Astrocyte (in vitro differentiated cells and primary cell): ENCODE data around the gene CDV3. TPM values are rescaled to one million over a fixed set of nuclear protein-coding genes. Genes with fewer than 3 reads are reported as not detected.

ENCODE experiments used
- DNase-seq: peaks from one replicate; pipeline ENCODE4 v3.0.0-alpha.2; 2010; ENCODE audit warnings: low read depth
- FAIRE-seq: peaks from 2 replicates; lab custom pipeline; 2011; peaks lifted over from hg19 to GRCh38; lab: Jason Lieb, UNC
- H2AFZ ChIP-seq: 2 replicates; pipeline ENCODE4 v1.6.0; 2012; ENCODE audit warnings: low read depth, low read length, inconsistent platforms
- H3K27ac ChIP-seq: 2 replicates; pipeline ENCODE4 v1.5.1; 2011; ENCODE audit warnings: low read depth, low read length, inconsistent platforms
- H3K27me3 ChIP-seq: 2 replicates; pipeline ENCODE4 v1.6.0; 2011; ENCODE audit warnings: low read length, inconsistent platforms; ENCODE audit not compliant: insufficient read depth
- H3K36me3 ChIP-seq: 2 replicates; pipeline ENCODE4 v1.5.1; 2011; ENCODE audit warnings: low read length, inconsistent platforms; ENCODE audit not compliant: insufficient read depth
- H3K4me1 ChIP-seq: 2 replicates; pipeline ENCODE4 v1.5.1; 2011; ENCODE audit warnings: low read length, inconsistent platforms; ENCODE audit not compliant: insufficient read depth
- H3K4me2 ChIP-seq: 2 replicates; pipeline ENCODE4 v1.6.0; 2012; ENCODE audit warnings: low read length, inconsistent platforms
- H3K4me3 ChIP-seq: 2 replicates; pipeline ENCODE4 v1.5.1; 2011; ENCODE audit warnings: low read depth, mild to moderate bottlenecking, low read length, inconsistent platforms; ENCODE audit not compliant: insufficient read depth
- H3K79me2 ChIP-seq: 2 replicates; pipeline ENCODE4 v1.6.0; 2012; ENCODE audit warnings: mild to moderate bottlenecking, low read length, inconsistent platforms; ENCODE audit not compliant: insufficient read depth
- H3K9ac ChIP-seq: 2 replicates; pipeline ENCODE4 v1.6.0; 2012; ENCODE audit warnings: mild to moderate bottlenecking, low read length, inconsistent platforms
- H3K9me3 ChIP-seq: 2 replicates; pipeline ENCODE4 v1.5.1; 2012; ENCODE audit warnings: low read depth, mild to moderate bottlenecking, low read length, inconsistent platforms; ENCODE audit not compliant: insufficient read depth
- H4K20me1 ChIP-seq: 2 replicates; pipeline ENCODE4 v1.6.0; 2012; ENCODE audit warnings: low read length, inconsistent platforms; ENCODE audit not compliant: insufficient read depth
- H3K27ac Mint-ChIP-seq: one replicate; pipeline ENCODE4 v1.8.0; 2021; ENCODE audit warnings: mild to moderate bottlenecking, mixed read lengths; ENCODE audit not compliant: unreplicated experiment
- H3K27me3 Mint-ChIP-seq: one replicate; pipeline ENCODE4 v1.8.0; 2021; ENCODE audit warnings: low read depth, mixed read lengths; ENCODE audit not compliant: unreplicated experiment
- H3K36me3 Mint-ChIP-seq: one replicate; pipeline ENCODE4 v1.8.0; 2021; ENCODE audit warnings: low read depth, mixed read lengths; ENCODE audit not compliant: unreplicated experiment
- H3K4me1 Mint-ChIP-seq: one replicate; pipeline ENCODE4 v1.8.0; 2021; ENCODE audit warnings: low read depth, mixed read lengths; ENCODE audit not compliant: unreplicated experiment
- H3K4me3 Mint-ChIP-seq: one replicate; pipeline ENCODE4 v1.8.0; 2021; ENCODE audit warnings: mild to moderate bottlenecking, moderate library complexity, mixed read lengths; ENCODE audit not compliant: unreplicated experiment
- H3K9me3 Mint-ChIP-seq: one replicate; pipeline ENCODE4 v1.8.0; 2021; ENCODE audit warnings: mild to moderate bottlenecking, mixed read lengths; ENCODE audit not compliant: unreplicated experiment
- EZH2 ChIP-seq: IDR thresholded peaks from 2 replicates; pipeline ENCODE4 v1.6.1; 2012; ENCODE audit warnings: mild to moderate bottlenecking, low read length, inconsistent platforms; ENCODE audit not compliant: insufficient read depth
- total RNA-seq: library from RNA; stranded (reverse); gene quantifications from 2 replicates; pipeline ENCODE4 v1.2.1, GENCODE V29; 2021
- TF ChIP-seq, protein P1 (sequence below): IDR thresholded peaks from 2 replicates; pipeline ENCODE4 v1.5.1; 2011; ENCODE audit warnings: low read depth, mild to moderate bottlenecking, inconsistent platforms, low read length, moderate library complexity; ENCODE audit not compliant: insufficient read depth

CDV3 gene
- total RNA-seq, 1 donor from 2014 or later = 323 TPM

DNA sequence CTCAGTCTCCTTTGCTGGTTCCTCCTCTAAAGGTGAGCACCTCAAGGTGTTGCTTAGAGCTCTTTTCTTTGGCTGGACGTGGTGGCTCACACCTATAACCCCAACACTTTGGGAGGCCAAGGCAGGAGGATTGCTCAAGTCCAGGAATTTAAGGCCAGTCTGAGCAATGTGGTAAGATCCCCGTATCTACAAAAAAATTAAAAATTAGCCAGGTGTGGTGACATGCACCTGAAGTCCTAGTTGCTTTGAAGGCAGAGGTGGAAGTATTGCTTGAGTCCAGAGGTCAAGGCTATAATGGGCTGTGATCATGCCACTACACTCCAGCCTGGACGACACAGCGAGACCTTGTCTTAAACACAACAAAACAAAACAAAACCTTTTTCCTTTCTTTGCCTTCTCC lies 60.0 kb downstream of the CDV3 start:
- H3K36me3 ChIP-seq = peaks cover 20% of the 10 kb centered on the region
- DNase-seq (no peak), FAIRE-seq (no peak)
- no peak overlapping the region for H3K27ac ChIP-seq
- Mint-ChIP-seq H3K27me3 (no peaks in the 10 kb centered on the region), H3K4me3 (no peak overlapping the region), H3K27ac (no peak overlapping the region), H3K4me1 (no peaks in the 10 kb centered on the region), H3K36me3 (peaks cover 19% of the 10 kb centered on the region), H3K9me3 (no peaks in the 10 kb centered on the region)
- no peaks in the 10 kb centered on the region for H3K9me3 ChIP-seq
- peaks cover 3% of the 10 kb centered on the region for H3K79me2 ChIP-seq
- no peak overlapping the region for H3K4me3 ChIP-seq
- no peak overlapping the region for H2AFZ ChIP-seq
- peaks cover 5% of the 10 kb centered on the region for H4K20me1 ChIP-seq
- no peaks in the 10 kb centered on the region for H3K27me3 ChIP-seq
- H3K9ac ChIP-seq = no peak overlapping the region
- no peaks in the 10 kb centered on the region for H3K4me1 ChIP-seq
- no peak overlapping the region for H3K4me2 ChIP-seq
- TF ChIP-seq EZH2 = no peak
- TF ChIP-seq, protein P1, sequence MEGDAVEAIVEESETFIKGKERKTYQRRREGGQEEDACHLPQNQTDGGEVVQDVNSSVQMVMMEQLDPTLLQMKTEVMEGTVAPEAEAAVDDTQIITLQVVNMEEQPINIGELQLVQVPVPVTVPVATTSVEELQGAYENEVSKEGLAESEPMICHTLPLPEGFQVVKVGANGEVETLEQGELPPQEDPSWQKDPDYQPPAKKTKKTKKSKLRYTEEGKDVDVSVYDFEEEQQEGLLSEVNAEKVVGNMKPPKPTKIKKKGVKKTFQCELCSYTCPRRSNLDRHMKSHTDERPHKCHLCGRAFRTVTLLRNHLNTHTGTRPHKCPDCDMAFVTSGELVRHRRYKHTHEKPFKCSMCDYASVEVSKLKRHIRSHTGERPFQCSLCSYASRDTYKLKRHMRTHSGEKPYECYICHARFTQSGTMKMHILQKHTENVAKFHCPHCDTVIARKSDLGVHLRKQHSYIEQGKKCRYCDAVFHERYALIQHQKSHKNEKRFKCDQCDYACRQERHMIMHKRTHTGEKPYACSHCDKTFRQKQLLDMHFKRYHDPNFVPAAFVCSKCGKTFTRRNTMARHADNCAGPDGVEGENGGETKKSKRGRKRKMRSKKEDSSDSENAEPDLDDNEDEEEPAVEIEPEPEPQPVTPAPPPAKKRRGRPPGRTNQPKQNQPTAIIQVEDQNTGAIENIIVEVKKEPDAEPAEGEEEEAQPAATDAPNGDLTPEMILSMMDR = no peak

Other genes starting within 250 kb of the CDV3 start
- not detected in 2 replicates for gene BFSP2, start 173.6 kb upstream of the CDV3 start, total RNA-seq
- gene TOPBP1, start 88.3 kb downstream of the CDV3 start, total RNA-seq = 19.5 and 23.9 TPM in 2 replicates
- 0.34 and 1.3 TPM in 2 replicates for gene TF, start 172.7 kb downstream of the CDV3 start, total RNA-seq
- 83.8 and 99.4 TPM in 2 replicates for gene SRPRB, start 232.1 kb downstream of the CDV3 start, total RNA-seq